Testis (tissue), 2 donors: ENCODE results near the gene WIF1.

Source experiments
- CTCF ChIP-seq, 3 experiments: fragments of 450-650 bp in 2 of 3; fragments of 200-600 bp in 1 of 3; sonication (generic) in 1 of 3; IDR thresholded peaks; one replicate each; pipeline ENCODE4 v1.5.1; 2016 to 2019; ENCODE audit warnings: antibody characterized with exemption in 3 of 3, mild to moderate bottlenecking in 2 of 3, moderate library complexity in 1 of 3
- POLR2A ChIP-seq: fragments of 450-650 bp; IDR thresholded peaks from one replicate; pipeline ENCODE4 v1.6.1; 2017; ENCODE audit warnings: antibody characterized with exemption, mild to moderate bottlenecking, moderate library complexity

- TF ChIP-seq CTCF (IDR thresholded peaks at IDR 0.05) (no peak), POLR2A (no peak)
Observed at GRCh38 chr12:65162609-65163008, 41.5 kb upstream of the WIF1 start.
